ENCODE measurements around the gene TAS2R9. TPM values are rescaled to one million over a fixed set of nuclear protein-coding genes. Genes with fewer than 3 reads are reported as not detected.

TAS2R9 gene, protein sequence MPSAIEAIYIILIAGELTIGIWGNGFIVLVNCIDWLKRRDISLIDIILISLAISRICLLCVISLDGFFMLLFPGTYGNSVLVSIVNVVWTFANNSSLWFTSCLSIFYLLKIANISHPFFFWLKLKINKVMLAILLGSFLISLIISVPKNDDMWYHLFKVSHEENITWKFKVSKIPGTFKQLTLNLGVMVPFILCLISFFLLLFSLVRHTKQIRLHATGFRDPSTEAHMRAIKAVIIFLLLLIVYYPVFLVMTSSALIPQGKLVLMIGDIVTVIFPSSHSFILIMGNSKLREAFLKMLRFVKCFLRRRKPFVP
- not detected for total RNA-seq

DNA sequence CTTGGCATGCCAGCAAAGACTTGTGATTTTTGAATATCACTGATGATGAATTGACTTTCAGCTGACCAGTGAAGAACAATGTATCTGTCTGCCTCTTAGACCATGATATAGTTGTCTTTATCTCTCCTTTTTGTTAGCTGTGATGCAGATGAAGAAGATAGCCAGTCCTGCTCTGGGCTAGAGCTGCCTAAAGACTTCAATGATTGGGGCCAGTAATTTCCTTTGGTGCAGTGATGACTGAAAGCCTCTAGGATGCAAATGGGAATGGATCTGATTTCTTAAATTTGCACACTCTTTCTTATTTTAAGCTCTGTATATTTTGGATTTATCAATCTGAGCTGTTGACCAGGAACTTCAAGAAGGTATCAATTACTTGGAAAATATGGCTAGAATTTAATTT, at the start of gene TAS2R9:
Gene TAS2R9 (minus strand): TSS at position 101 of the 400 bp plus-strand sequence. CDS start 93 bp downstream, at position 8.
- Histone ChIP-seq H3K4me3 (no peak within 1 kb of the TSS), H3K27ac (no peak within 1 kb of the TSS), H3K27me3 (no peaks in the 10 kb centered on the region), H3K36me3 (no peaks in the 10 kb centered on the region), H3K4me1 (no peaks in the 10 kb centered on the region), H3K9me3 (no peaks in the 10 kb centered on the region)
- TF ChIP-seq POLR2AphosphoS5 (IDR thresholded peaks at IDR 0.05; ENCODE audit: insufficient read depth in 1 of 2, low read depth in 1 of 2) (no peak), POLR2A (IDR thresholded peaks at IDR 0.05) (no peak)
- TF ChIP-seq, protein P1, sequence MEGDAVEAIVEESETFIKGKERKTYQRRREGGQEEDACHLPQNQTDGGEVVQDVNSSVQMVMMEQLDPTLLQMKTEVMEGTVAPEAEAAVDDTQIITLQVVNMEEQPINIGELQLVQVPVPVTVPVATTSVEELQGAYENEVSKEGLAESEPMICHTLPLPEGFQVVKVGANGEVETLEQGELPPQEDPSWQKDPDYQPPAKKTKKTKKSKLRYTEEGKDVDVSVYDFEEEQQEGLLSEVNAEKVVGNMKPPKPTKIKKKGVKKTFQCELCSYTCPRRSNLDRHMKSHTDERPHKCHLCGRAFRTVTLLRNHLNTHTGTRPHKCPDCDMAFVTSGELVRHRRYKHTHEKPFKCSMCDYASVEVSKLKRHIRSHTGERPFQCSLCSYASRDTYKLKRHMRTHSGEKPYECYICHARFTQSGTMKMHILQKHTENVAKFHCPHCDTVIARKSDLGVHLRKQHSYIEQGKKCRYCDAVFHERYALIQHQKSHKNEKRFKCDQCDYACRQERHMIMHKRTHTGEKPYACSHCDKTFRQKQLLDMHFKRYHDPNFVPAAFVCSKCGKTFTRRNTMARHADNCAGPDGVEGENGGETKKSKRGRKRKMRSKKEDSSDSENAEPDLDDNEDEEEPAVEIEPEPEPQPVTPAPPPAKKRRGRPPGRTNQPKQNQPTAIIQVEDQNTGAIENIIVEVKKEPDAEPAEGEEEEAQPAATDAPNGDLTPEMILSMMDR (IDR thresholded peaks at IDR 0.05): no peak
- no peak for DNase-seq (ENCODE audit: extremely low spot score in 2 of 2)
- intact Hi-C loops (cut with DNase I): no loop called here

DNA sequence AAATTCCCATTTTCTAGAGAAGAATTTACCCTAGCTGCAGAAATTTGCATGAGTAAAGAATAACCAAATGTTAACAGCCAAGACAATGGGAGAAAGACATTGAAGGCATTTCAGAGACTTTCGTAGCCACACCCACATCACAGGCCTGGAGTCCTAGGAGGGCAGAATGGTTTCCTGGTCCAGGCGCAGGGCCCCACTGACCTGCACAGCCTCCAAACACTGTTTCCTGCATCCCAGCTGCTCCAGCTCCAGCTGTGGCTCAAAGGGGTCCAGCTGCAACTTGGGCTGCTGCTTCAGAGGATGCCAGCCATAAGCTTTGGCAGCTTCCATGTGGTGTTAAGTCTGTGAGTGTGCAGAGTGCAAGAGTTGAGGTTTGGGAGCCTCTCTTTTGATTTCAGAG, 45.8 kb upstream of the TAS2R9 start:
- intact Hi-C loops (cut with DNase I): no loop called here
- H3K27me3 ChIP-seq: no peaks in the 10 kb centered on the region

DNA sequence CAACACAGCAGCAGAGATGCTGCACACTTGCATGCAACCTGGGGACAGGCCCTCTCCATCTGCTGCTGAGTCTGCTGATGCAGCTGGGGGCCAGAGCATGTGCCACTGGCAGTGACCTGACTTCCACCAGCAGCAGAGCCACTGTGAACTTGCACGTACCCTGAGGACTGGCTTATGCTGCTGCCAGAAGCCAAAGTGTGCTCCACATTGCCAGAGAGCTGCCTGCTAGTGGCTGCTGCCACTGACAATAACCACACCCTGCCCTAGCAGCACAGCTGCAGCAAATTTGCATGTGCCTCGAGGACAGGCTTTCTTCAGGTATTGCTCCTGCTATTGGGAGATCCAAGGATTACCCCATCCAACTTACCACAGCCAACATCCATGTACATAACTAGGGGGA, 43.8 kb upstream of the TAS2R9 start:
- intact Hi-C loops (cut with DNase I): no loop called here
- DNase-seq (ENCODE audit: extremely low spot score in 2 of 2): no peak
- no peak for TF ChIP-seq POLR2AphosphoS5 (IDR thresholded peaks at IDR 0.05; ENCODE audit: insufficient read depth in 1 of 2, low read depth in 1 of 2)
- TF ChIP-seq, protein P1 (IDR thresholded peaks at IDR 0.05): no peak
- Histone ChIP-seq H3K4me3 (no peak overlapping the region), H3K36me3 (no peaks in the 10 kb centered on the region), H3K27me3 (no peaks in the 10 kb centered on the region), H3K9me3 (peaks cover 10% of the 10 kb centered on the region), H3K27ac (no peak overlapping the region), H3K4me1 (no peaks in the 10 kb centered on the region)

More for the DNA sequence above, 45.8 kb upstream of the TAS2R9 start:
- no peak overlapping the region for H3K27ac ChIP-seq
- no peaks in the 10 kb centered on the region for H3K4me1 ChIP-seq
- H3K9me3 ChIP-seq: peaks cover 10% of the 10 kb centered on the region
- H3K36me3 ChIP-seq: no peaks in the 10 kb centered on the region
- TF ChIP-seq, protein P1 (IDR thresholded peaks at IDR 0.05): no peak
- TF ChIP-seq POLR2A (IDR thresholded peaks at IDR 0.05) (no peak), POLR2AphosphoS5 (IDR thresholded peaks at IDR 0.05; ENCODE audit: insufficient read depth in 1 of 2, low read depth in 1 of 2) (no peak)
- DNase-seq (ENCODE audit: extremely low spot score in 2 of 2): no peak
- H3K4me3 ChIP-seq: no peak overlapping the region

DNA sequence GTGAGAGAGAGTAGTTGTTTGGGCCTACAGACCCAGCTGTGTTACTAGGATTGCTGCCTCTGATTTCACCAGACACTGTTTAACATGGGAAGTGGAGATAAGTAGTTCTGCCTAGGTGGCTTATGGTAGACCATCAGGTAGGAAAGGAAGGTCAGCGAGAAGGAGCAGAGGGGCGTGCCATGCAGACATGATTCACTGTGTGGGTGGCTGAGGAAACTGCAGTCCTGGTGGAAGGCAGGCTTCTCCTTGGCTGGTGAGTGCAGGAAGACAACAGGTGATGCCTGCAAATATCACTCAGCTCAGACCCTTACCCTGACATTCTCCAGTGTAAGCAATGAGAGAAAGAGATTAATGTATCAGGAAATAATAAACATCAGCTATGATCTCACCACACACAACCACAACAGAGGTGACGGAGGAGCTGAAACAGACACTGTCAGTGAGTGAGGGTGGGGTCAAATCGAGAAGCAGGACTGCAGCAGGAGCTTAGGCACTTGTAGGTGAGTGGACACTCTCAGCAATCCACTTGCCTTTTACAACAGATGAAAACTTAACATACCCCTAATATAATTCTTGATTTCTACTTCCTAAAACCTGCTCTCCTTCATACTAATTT, 41.4 kb upstream of the TAS2R9 start:
- no peak for TF ChIP-seq POLR2A (IDR thresholded peaks at IDR 0.05)
- TF ChIP-seq, protein P1 (IDR thresholded peaks at IDR 0.05): no peak
- Histone ChIP-seq H3K4me3 (no peak overlapping the region), H3K27me3 (no peaks in the 10 kb centered on the region), H3K36me3 (no peaks in the 10 kb centered on the region), H3K4me1 (no peaks in the 10 kb centered on the region), H3K9me3 (peaks cover 10% of the 10 kb centered on the region), H3K27ac (no peak overlapping the region)
- intact Hi-C loops (cut with DNase I): no loop called here
- DNase-seq (ENCODE audit: extremely low spot score in 2 of 2): no peak

DNA sequence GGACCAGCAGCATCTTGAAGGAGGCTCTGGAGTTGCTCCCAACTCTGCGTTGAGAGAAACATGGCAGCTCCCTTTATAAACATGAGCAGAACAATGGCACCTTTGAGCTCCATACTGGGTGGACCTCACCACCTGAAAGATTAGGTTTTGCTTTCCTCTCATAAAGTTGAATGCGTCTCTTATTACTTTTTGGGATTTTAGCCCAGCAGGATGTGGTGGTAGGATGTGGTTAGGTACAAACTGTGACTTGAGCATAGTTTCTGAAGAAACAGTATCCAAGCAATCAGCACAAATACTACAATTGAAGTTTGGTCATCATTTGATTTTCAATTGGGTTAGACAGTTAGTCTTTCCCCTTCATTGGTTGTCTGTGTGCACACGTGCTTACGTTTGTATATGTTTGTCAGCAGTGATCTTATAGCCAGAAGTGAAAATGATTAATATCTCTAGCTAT, 39.5 kb upstream of the TAS2R9 start, which contains the start of gene PRR4:
Gene PRR4 (minus strand): TSS at position 51 of the 454 bp plus-strand sequence. CDS start 38 bp downstream, at position 13.
- no peaks in the 10 kb centered on the region for H3K9me3 ChIP-seq

More for the DNA sequence above, 39.5 kb upstream of the TAS2R9 start, which contains the start of gene PRR4:
- TF ChIP-seq POLR2A (IDR thresholded peaks at IDR 0.05) (no peak), POLR2AphosphoS5 (IDR thresholded peaks at IDR 0.05; ENCODE audit: insufficient read depth in 1 of 2, low read depth in 1 of 2) (no peak)
- TF ChIP-seq, protein P1 (IDR thresholded peaks at IDR 0.05): no peak
- Histone ChIP-seq H3K27me3 (no peaks in the 10 kb centered on the region), H3K4me1 (no peaks in the 10 kb centered on the region), H3K27ac (no peak within 1 kb of the TSS), H3K36me3 (no peaks in the 10 kb centered on the region), H3K4me3 (no peak within 1 kb of the TSS)
- intact Hi-C loops (cut with DNase I): no loop called here
- DNase-seq (ENCODE audit: extremely low spot score in 2 of 2): no peak
